HG02852 (cell line): ENCODE measurements around the gene GPR18.
"Not testable (repeated sequence)": the region's sequence is repeated elsewhere in the genome, so short reads cannot be mapped to it uniquely, and the experiment has no call there.

Experiments
- ATAC-seq: cut with Tn5 transposase; IDR thresholded peaks from one replicate; pipeline ENCODE4 v1.9.1; 2021; ENCODE audit warnings: mild to moderate bottlenecking, moderate library complexity; ENCODE audit not compliant: unreplicated experiment

The GPR18 gene

DNA sequence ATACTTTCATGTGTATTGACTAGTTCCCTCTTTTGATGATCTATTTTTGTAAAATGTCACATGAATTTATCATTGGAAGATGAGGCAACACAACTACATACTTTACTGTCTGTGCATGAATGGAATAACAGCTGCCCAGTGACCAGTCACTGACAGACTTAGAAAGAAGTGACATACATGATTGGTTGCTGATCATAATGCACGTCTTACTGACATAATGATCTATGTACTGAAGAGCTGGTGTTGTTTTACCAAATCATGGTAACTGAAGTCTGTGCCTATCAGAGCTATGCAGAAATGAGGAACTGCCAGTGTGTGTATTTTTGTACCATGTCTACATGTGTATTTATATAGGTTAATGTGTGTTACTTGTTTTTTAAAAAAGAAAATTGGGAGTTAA is 26.5 kb downstream of the GPR18 start:
- ATAC-seq, result no peak

DNA sequence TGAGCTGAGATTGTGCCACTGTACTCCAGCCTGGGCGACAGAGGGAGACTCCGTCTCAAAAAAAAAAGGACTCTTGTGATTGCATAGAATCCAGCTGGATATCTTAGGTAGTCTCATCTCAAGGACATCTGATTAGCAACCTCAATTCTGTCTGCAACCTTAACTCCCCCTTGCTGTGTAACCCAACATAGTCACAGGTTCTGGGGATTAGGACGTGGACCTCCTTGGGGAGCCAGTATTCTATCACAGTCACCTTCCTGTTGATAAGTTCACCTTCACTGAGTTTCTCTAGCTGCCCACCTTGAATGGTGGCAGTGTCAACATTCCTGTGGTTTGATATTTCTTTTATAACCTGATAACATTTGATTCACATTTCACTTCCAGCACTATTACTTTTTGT is 27.2 kb downstream of the GPR18 start:
- ATAC-seq, result no peak

DNA sequence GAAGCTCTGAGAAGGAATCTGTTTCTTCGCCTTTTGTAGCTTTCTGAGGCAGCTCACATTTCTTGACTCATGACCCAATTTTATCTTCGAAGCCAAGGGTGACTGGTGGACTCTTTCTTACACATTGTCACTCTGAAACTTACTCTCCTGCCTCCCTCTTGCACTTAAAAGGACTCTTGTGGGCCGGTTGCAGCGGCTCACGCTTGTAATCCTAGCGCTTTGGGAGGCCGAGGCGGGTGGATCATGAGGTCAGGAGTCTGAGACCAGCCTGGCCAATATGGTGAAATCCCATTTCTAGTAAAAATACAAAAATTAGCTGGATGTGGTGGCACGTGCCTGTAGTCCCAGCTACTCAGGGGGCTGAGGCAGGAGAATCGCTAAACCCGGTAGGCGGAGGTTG is 27.6 kb downstream of the GPR18 start:
- ATAC-seq, result not testable (repeated sequence)

GRCh38 chr13:99228737-99229691 is 29.2 kb downstream of the GPR18 start:
- peak; percentile 95 for ATAC-seq

GRCh38 chr13:99227909-99228688 is 30.1 kb downstream of the GPR18 start:
- ATAC-seq, result no peak

DNA sequence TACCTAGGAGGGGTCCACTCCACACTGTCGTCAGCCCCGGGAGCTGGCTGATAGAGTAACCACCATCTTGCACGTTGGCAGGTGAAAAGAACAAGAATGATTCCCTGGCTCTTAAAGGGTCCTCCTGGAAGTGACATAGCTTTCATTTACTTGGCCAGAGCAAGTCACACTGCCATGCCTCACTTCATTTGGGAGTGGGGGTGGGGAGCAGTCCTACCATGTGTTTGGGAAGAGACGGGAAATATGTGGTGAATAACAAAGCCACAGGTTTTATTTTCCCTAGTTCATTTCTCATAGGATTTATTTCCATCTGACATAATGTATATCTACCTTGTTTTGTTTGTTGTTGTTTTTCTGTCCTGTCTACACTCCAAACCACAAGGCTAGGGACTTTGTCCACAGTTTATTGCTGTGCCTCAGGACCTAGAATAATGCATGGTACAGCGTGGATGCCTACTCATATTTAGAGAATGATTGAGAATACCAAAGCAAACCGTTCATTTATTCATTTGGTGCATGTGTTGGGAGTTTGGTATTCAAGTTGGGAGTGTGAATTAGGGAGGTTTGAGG is 30.8 kb downstream of the GPR18 start:
- no peak for ATAC-seq

- no peak for ATAC-seq
These were observed 31.7 kb downstream of the GPR18 start for GRCh38 chr13:99226513-99226912.

- ATAC-seq, result no peak
These were observed 33.1 kb downstream of the GPR18 start for GRCh38 chr13:99225078-99225477.

GRCh38 chr13:99224021-99224420 is 34.2 kb downstream of the GPR18 start:
- ATAC-seq, result no peak

DNA sequence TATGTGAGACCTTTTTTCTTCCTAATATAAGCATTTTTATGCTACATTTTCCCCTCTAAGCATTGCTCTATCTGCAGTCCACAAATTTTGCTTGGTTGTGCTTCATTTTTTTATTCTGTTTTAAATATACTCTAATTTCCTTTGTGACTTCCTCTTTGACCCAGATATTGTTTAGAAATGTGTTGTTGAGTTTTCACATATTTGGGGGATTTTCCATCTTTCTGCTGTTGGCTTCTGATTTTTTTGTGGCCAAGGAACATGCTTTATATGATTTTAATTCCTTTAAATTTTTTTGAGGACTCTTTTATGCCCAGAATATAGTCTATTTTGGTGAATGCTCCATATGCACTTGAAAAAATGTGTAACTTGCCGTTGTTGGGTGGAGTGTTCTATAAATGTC is 34.6 kb downstream of the GPR18 start:
- ATAC-seq, result no peak

GRCh38 chr13:99221567-99222239 is 36.5 kb downstream of the GPR18 start:
- no peak for ATAC-seq

DNA sequence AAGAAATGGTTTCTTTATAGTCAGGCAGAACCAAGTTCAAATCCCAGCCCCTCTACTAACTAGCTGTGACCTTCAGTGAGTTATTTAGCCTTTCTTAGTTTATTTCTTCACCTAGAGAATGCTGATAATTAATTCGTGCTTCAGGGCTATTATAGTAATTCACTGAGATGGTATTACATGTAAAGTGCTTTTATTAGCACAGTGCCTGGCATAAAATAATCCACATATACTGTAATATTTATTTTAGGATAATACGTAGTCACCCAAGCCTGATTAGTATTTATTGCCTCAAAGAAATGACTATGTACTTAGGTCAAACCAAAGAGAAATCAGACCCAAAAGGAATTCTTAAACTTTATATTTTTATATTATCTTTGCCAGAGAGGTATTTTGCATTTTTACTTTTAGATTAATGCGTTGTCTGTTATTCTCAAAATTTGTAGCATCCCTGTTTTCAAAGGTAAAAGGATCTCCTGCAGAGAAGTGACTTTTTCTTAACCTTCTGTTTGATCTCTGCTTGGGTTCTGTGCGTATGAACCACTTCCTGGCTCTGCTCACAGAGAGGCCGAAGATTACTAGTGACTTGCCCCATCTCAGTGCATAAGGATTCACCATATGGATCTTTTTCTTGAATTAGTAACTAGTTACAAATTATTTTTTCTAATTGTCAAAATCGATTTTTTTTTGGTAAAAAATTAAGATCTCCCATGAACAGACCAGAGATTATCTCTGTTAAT is 37.8 kb downstream of the GPR18 start:
- ATAC-seq, result no peak

GRCh38 chr13:99218969-99219368 is 39.2 kb downstream of the GPR18 start:
- ATAC-seq, result peak; percentile 51

DNA sequence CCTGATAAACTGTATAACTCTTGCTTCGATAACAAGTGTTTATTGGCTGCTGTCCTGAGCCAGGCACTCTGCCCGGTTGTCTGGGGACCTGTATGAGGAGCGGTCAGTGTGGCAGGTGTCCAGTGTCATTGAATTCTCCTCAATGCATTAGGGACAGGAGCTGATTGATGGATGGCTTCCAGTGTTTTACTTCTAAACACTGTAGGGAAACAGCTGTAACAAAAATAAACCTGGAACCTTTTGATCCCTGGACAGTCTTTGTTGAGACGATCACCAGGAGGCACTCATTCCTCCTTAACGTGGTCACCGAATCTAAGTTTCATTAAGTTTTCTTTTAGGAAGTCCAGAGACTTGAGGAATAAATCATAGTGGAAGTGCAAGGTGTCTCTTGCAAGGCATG is 39.6 kb downstream of the GPR18 start:
- no peak for ATAC-seq

GRCh38 chr13:99218126-99218525 is 40.1 kb downstream of the GPR18 start:
- no peak for ATAC-seq

- ATAC-seq, result no peak
These were observed 40.6 kb downstream of the GPR18 start for GRCh38 chr13:99217461-99218110.

DNA sequence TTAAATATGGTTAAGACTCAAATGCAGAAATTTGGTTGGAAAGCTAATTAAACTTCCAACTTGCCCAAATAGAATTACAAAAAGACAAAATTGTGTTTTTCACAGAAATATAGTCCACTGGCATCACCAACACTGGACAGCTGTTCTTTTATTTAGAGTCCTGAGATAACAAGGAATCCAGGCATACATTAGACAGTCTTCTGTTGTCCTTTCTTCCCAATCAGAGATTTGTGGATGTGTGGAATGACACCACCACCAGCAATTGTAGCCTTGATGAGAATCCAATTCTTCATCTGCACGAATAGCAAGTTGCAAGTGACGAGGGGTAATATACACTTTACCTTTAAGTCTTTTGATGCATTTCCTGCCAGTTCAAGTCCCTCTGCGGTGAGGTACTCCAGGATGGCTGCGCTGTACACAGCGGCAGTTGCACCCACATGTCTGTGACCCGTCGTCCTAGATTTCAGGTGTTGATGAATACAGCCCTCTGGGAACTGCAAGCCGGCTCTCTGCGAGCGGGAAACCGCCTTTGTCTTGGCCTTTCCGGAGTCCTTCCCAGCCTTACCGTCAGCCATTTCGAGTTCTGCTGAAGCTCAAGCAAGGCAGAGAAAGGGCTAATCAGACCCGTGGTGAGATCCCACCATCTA is 42.9 kb downstream of the GPR18 start:
- ATAC-seq, result no peak

GRCh38 chr13:99214731-99215130 is 43.4 kb downstream of the GPR18 start:
- ATAC-seq, result no peak

DNA sequence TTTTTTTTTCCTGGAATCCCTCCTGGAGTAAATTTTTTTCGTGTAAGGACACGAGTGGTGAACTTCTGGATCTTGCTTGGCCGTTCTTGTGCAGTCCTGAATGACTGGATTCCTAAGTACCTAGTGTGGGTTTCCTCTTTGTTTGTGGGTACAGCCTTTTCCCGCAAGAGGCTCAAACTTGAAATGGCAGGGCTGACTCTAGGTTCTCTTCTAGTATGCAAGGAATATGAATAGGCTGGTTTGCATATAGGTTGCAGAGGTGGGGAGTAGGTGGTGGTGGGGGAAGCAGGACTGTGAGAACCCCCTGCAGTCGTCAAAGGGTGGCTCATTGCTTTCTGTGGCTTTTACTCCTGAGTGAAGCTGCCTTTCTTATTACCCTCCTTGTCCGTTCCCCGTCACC is 43.9 kb downstream of the GPR18 start:
- peak; percentile 83 for ATAC-seq
